Omental fat pad (tissue), 4 donors: ENCODE data around the gene GLIS1. TPM values are rescaled to one million over a fixed set of nuclear protein-coding genes. Genes with fewer than 3 reads are reported as not detected.

Source experiments
- ATAC-seq: fragments of 150-250 bp; one replicate; pipeline ENCODE4 v1.9.1; 2016; ENCODE audit warnings: mild to moderate bottlenecking, moderate library complexity; ENCODE audit not compliant: low FRiP score
- DNase-seq: peaks from one replicate; pipeline ENCODE4 v3.0.0-alpha.2; 2019; ENCODE audit warnings: low spot score
- total RNA-seq, 4 donors: library from RNA; depleted of rRNA; stranded (reverse); fragments of >200 nt; gene quantifications; one replicate each; pipeline ENCODE4 v1.1.0, GENCODE V29; 2016
- TF ChIP-seq, protein P1 (sequence below), 3 donors: fragments of 450-650 bp; IDR thresholded peaks; one replicate each; pipeline ENCODE4 v1.5.1; 2016 to 2017; ENCODE audit warnings: antibody characterized with exemption in 3 of 3, mild to moderate bottlenecking in 3 of 3, moderate library complexity in 2 of 3

GLIS1 gene
- total RNA-seq, 4 donors from 2014 or later, result 0.19 to 1.4 (median 0.75) TPM

GRCh38 chr1:53728702-53729455, 10.1 kb downstream of the GLIS1 start:
- ATAC-seq (no peak), DNase-seq (no peak)
- TF ChIP-seq, protein P1, sequence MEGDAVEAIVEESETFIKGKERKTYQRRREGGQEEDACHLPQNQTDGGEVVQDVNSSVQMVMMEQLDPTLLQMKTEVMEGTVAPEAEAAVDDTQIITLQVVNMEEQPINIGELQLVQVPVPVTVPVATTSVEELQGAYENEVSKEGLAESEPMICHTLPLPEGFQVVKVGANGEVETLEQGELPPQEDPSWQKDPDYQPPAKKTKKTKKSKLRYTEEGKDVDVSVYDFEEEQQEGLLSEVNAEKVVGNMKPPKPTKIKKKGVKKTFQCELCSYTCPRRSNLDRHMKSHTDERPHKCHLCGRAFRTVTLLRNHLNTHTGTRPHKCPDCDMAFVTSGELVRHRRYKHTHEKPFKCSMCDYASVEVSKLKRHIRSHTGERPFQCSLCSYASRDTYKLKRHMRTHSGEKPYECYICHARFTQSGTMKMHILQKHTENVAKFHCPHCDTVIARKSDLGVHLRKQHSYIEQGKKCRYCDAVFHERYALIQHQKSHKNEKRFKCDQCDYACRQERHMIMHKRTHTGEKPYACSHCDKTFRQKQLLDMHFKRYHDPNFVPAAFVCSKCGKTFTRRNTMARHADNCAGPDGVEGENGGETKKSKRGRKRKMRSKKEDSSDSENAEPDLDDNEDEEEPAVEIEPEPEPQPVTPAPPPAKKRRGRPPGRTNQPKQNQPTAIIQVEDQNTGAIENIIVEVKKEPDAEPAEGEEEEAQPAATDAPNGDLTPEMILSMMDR (IDR thresholded peaks at IDR 0.05), result no peak

DNA sequence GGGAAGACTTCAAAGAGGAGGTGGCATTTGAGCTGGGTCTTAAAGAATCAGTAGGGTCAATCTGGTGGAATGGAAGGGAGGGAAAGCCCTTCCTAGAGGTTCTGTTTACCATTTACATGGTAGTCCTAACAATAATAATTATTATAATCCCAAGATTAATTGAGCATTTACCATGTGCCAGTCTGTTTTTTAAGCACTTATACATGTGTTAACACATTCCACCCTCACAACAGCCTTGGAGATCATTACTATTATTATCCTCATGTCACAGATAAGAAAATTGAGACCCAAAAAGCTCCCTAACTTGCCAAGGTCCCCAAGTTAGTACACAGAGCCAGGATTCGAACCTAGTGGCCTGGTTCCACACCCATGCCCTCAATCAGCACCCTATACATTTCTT, 10.8 kb downstream of the GLIS1 start:
- TF ChIP-seq, protein P1 (IDR thresholded peaks at IDR 0.05), result no peak
- ATAC-seq (no peak), DNase-seq (no peak)

- DNase-seq, result no peak
- ATAC-seq, result no peak
- TF ChIP-seq, protein P1 (IDR thresholded peaks at IDR 0.05), result no peak
Observed at GRCh38 chr1:53727461-53728092, 11.4 kb downstream of the GLIS1 start.

GRCh38 chr1:53726009-53726600, 12.9 kb downstream of the GLIS1 start:
- TF ChIP-seq, protein P1 (IDR thresholded peaks at IDR 0.05), result no peak
- no peak for ATAC-seq
- no peak for DNase-seq

DNA sequence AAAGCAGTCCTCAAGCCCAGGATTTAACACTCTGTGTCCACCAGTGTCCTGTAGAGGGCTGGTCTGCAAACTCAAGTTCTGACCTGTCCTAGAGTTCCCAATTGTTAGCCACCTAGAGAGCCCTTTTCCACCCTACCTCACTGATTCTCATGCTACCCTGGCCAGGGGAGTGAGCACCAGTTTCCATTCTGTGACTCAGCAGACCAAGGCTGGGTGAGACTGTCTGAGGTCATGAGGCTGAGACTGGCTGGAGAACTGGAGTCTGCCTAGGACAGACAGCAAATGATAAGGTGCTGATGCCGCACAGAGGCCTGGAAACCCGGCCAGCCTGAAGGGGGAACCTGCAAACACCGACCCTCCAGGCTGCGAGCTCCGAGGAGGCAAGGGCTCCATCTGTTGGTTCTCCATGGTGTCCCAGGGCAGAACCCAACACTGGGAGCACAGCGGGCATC, 13.7 kb downstream of the GLIS1 start:
- TF ChIP-seq, protein P1 (IDR thresholded peaks at IDR 0.05), result no peak
- no peak for ATAC-seq

DNA sequence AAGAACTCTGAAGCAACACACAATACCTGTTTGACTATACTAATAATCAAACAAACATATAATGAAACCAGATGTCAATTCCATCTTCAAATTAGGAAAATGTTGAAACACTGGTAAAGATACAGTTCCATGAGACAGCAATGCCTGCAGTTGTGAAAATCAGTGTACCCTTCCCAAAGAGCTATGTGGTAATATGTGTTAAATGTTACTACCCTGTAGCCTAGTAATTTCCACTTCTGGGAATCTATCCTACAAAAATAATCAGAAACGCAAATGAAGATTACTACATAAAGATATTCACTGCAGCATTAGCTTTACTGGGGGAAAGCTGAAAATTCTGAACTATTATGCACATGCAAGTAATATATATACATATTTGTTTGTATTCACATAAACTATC, 16.9 kb downstream of the GLIS1 start:
- ATAC-seq, result no peak
- no peak for DNase-seq
- TF ChIP-seq, protein P1 (IDR thresholded peaks at IDR 0.05), result no peak

More for the DNA sequence above, 13.7 kb downstream of the GLIS1 start:
- no peak for DNase-seq
